Stimulated activated CD4-positive, alpha-beta T cell treated with anti-CD3 and anti-CD28 coated beads, Interleukin-2, amount 100 ng/mL, for 4 hours (primary cell): Measurements from ENCODE around the gene FAM3A.
"Not testable (repeated sequence)": the region's sequence is repeated elsewhere in the genome, so short reads cannot be mapped to it uniquely, and the experiment has no call there.

ENCODE experiments used
- DNase-seq: peaks from one replicate; pipeline ENCODE4 v3.0.0-alpha.2; 2020; ENCODE audit warnings: low read depth

Gene FAM3A

DNA sequence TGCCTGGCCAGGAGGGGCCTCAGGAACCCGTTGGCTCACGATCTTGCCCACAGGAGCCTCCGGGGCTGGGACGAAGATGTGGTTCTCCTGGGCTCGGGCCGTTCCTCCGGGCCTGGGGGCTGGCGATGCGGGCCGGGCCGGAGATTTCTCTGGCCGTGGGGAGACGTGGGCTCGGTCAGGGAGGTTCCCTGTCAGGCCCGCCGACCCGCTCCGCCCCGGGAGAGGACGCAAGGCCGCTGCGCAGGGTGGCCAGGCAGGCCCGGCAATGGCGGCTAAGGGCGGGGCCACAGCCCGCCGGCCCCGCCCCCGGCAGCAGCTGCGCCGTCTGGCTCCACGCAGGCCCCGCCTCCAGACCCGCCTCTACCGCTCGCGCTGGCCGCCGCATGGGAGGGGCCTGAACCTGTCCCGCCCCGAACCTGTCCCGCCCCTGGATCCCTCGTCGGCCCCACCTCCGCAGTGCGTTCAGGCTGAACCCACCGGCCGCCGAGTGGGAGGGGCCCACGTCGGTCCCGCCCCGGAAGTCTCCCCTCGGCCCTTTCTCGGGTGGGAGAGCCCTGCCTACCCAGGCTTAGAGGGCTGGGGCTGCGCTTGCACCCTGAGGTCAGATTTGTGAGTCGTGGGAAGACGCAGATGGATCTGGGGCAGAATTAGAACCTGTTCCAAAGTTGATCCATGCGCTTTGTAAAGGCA, at the start of gene FAM3A:
TSS of gene FAM3A (minus strand) at position 267 of the 690 bp plus-strand sequence. CDS start 460 bp downstream, outside the sequence.
- DNase-seq = peak; percentile 88

DNA sequence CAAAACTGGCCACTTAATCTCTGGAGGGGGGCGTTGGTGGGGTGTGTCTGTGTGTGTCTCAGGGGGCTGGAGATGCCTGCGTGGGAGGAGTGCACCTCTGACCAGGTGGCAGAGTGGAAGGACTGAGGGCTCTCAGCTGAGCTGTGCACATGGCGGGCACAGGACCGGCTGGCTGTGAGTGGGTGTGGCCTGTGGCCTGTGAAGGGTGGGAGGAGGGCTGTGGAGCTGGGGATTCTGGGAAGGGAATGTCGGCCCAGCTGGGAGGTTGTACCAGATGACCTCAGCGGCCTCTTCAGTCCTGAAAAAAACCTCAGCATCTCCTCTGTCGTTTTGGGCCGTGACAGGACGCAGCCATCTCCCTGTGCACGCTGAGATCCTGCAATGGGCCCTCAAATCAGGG, 46.3 kb upstream of the FAM3A start:
- DNase-seq = not testable (repeated sequence)

DNA sequence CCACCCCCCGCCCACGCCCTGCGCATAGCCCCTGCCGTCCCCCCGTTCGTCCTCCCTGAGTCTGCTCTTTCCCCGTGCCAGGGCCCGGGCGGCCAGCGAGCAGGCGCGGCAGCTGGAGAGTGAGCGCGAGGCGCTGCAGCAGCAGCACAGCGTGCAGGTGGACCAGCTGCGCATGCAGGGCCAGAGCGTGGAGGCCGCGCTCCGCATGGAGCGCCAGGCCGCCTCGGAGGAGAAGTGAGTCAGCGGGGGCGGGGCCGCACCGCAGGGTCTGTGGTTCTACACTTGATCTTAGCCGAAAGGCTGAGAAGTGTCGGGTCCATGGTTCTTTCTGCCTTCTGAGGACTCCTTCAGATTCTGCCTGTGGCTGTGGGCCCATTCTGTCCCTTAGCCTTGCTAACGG, 44.3 kb upstream of the FAM3A start:
- DNase-seq = not testable (repeated sequence)

DNA sequence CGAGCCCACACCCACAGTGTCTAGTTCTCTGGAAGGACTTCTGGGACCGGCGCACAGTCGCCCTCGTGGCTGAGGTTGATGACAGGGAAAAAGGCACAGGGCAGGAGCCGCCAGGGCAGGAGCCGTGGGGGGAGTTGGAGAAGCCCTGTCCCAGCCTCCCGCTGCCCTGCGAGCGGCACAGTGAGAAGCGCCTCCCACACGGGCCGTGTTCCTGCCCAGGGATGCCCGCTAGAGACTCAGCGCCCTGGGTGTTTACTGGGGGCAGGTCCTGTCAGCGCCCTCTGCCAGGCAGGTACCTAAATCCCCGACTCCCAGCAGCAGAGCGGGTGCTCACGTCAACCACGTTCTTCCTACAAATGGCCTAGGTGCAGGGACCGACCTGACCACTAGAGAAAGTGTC, 42.9 kb upstream of the FAM3A start:
- not testable (repeated sequence) for DNase-seq

GRCh38 chrX:154558060-154558690, 42.1 kb upstream of the FAM3A start:
- DNase-seq = not testable (repeated sequence)

DNA sequence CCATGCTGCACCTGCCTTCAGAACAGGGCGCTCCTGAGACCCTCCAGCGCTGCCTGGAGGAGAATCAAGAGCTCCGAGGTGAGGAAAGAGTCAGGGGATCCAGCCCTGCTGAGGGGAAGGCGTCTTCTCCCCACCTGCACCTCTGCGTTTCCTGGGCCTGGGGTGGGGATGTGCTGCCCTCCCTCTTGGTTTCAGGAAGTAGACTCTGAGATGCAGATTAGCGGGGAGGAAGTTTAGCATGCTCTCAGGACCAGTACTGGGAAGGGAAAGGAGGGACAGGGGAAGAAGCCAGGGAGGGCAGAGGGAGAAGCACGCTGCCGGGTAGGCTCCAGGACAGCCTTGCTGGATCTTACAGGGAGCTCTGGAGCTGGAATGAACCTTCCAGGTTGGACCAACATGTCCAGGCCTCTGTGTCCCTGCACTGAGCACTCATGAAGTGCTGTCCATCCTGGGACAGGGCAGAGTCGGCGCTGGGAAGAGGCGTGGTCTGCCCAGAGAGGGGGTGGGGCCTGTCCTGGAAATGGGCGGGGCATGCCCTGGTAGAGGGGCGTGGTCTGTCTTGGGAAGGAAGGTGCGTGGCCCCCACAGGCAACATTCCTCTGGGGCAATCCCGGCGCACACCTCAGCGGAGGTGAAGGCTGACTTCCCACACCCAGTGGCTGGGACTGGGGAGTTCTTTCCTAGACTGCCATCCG, 36.2 kb upstream of the FAM3A start:
- DNase-seq = not testable (repeated sequence)

GRCh38 chrX:154549766-154550165, 33.7 kb upstream of the FAM3A start:
- DNase-seq = no peak

DNA sequence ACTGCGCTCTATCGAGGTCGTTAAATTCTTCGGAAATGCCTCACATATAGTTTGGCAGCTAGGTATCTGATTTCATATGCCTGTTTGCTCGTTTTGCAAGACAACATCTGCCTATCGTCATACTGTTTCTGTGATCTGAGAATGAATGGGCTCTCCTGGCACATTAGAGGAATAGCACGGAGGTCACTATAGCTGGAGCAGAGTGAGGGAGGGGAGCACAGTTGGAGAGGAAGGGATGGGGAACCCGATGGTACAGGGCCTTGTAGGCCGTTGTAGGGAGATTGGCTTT, 31.9 kb upstream of the FAM3A start:
- DNase-seq = no peak

DNA sequence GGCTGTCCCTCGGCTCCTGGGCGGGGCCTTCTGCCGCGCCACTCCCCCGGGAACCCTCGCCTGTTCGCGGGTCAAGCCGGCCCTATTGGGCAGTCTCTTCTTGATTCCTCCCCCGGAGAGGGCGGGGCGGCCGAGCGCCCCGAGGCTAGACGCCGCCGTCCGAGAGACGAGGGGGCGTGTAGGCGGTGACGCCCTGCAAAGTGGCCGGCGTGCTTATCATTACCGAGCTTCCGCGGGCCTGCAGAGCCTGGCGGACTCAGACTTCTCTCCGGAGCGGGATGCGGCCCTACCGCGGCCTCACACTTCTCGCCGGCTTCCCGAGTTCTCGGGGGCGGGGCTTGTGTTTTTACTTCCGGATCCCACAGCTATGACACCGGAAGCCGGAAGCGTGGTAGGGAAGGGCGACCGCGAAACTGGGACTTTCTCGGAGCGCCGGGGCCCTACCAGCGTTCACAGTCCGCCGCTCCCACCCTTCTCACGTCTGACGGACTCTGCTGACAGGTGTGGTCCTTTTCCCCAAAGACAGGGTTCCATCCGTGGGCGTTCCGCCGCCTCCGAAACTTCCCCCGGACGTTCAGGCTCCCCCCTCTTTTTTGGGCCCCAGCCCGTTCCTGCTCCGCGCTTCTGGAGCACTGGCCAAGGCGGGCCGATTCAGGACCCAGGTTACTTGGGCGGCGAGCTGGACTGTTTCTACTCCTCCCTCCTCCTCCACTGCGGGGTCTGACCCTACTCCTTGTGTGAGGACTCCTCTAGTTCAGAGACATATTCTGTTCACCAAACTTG, 31.4 kb upstream of the FAM3A start, which contains the start of gene IKBKG:
TSS of gene IKBKG (plus strand) at position 376 of the 783 bp plus-strand sequence. CDS start 4,383 bp downstream, outside the sequence.
- DNase-seq = peak; percentile 79

DNA sequence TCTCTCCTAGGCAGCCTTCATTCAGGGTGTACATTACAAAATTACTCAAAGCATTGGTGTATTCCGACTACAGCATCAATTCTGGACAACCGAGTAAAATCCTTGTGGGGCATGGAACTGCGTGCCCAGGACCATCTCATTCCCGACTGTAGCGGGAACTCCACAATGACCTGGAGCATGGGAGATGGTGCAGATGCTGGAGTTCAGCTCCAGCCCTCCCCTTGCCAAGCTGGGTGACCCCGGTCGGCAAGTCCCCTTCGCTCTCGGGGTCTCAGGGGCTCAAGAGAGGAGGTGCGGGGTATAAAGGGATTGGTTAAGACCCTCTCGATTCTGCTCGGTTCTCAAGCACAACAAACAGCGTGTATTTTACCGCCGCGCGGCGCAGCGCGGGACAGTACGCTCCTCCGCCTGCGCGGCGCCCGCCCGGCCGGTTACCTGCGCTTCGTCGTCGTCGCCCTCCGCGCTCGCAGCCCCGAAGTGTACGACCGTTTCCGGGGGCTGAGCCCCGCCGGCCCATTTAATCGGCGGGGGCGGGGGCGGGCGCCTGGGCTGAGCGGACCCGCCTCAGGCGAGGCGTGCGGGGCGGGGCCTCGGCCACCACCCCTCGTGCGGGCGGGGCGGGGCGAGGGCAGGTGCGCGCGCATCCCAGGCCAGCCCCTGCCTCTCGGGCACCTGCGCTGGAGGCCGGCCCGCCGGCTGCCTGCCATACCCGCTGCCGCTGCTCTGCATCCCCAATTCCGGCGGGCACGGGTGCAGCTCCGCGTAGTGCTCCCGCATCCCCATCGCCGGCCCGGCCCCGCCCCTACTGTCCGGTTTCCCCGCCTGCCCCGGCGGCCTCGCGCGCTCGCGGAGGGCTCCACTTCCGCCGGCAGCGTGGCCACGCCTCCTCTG, 30.6 kb upstream of the FAM3A start, which contains the start of gene G6PD:
TSS of gene G6PD (minus strand) at position 493 of the 891 bp plus-strand sequence. CDS start 691 bp downstream, outside the sequence.
- peak; percentile 70 for DNase-seq

GRCh38 chrX:154545673-154546274, 29.7 kb upstream of the FAM3A start:
- no peak for DNase-seq

- no peak for DNase-seq
These were observed 26.8 kb upstream of the FAM3A start for GRCh38 chrX:154542723-154543424.

DNA sequence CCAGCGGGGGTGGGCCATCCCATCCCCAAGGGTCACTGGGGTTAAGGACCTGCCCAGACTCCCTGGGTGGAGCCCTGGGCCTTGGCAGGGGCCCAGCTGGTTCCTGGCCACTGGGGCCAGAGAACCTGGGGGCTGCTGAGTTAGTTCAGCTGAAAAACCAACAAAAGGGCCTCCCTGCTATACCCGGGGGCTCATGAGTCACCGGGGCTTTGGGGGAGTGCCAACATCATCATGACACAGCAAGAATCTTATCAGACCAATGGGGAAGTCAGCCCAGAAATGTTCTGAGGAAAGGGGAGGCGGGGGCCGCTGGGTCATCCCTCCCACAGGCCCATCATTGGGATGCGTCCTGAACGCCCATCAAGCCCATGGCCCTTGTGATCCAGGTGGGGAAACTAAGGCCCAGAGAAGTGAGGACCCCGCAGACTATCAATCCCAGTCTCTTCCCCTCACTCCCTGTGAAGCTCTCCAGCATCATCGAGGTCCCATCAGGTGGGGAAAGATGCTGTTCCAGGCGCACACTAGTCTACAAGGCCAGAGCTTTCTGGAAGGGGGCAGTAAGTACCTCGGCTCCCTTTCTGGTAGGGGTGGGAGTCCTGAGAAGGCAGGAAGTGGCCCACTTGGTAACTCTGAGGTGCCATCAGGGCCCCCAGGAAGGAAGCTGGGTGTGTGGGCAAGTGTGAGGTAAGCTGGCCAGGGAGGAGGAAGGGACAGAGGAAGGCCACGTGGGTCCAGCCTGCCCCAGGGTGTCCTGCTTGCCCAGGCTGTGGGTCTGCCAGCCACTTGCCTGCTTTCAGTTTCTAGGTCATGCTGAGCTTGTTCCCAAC, 26.1 kb upstream of the FAM3A start:
- DNase-seq = peak; percentile 49

GRCh38 chrX:154541589-154541895, 25.5 kb upstream of the FAM3A start:
- no peak for DNase-seq

GRCh38 chrX:154540897-154541535, 25.0 kb upstream of the FAM3A start:
- DNase-seq = no peak

DNA sequence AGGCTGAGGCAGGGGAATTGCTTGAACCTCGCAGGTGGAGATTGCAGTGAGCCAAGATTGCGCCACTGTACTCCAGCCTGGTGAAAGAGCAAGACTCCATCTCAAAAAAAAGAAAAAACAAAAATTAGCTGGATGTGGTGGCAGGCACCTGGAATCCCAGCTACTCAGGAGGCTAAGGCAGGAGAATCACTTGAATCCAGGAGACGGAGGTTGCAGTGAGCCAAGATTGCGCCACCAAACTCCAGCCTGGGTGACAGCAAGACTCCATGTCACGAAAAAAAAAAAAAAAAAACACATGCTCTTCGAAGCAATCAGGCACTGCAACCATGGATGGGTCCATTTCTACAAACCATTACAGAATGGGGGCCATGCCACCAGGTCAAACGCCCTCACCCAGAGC, 24.3 kb upstream of the FAM3A start:
- not testable (repeated sequence) for DNase-seq

DNA sequence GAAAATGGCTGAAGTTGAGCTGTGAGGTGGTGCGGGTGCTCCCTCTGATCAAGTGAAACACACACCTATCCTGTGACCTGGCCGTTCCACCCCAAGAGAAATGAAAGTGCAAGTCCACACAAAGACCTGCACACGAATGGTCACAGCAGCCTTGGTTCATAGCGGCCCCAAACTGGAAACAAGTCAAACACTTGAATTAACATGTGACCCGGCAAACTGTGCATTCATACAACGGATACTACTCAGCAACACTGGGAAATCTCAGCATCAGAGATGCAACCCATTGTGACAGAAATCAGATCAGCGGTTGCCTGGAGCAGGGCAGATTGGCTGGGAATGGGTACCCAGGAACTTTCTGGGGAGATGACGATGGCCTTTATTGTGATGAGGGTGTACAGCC, 23.0 kb upstream of the FAM3A start:
- DNase-seq = no peak

DNA sequence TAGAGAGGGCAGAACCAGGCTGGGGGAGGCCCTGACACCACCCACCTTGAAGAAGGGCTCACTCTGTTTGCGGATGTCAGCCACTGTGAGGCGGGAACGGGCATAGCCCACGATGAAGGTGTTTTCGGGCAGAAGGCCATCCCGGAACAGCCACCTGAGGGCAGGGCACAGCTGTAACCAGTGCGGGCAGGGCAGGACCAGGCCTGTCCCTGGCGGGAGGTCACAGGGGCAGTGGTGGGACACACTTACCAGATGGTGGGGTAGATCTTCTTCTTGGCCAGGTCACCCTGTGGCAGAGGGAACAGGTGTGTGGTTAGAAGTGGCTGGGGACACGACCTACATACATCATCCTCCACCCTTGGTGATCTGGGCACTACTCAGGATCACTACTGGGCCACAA, 19.9 kb upstream of the FAM3A start:
- DNase-seq = no peak
